ENCODE measurements around the gene NFATC1. TPM values are rescaled to one million over a fixed set of nuclear protein-coding genes. Genes with fewer than 3 reads are reported as not detected.
"Not testable (repeated sequence)": the region's sequence is repeated elsewhere in the genome, so short reads cannot be mapped to it uniquely, and the experiment has no call there.

NFATC1 gene
- polyA plus RNA-seq, 3 donors: 4.6 to 7.0 (median 5.2) TPM

DNA sequence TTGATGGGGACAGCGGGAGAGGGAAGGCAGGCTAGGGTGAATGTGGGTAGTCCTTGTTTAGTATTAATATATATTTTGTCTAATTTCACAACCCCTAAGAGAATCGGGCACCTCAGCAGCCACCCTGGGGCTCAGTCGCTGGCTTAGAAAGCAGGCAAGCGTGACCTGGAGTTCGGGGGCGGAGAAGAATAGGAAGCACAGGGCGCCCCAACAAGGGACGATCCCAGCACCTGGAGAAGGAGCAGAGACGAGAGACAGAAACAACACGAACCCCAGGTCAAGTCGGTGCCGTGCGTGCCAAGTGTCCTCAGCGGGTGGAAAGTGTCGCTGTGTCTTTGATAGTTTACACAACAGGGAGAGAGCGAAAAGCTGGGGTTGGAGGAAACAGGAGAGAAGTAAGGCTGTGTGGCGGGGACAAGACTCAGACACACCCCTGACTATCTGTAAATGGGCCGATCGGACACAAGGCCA lies 95.4 kb downstream of the NFATC1 start:
- DNase-seq (ENCODE audit: extremely low read depth in 1 of 11, low read depth in 9 of 11, low spot score in 4 of 11): no peak

DNA sequence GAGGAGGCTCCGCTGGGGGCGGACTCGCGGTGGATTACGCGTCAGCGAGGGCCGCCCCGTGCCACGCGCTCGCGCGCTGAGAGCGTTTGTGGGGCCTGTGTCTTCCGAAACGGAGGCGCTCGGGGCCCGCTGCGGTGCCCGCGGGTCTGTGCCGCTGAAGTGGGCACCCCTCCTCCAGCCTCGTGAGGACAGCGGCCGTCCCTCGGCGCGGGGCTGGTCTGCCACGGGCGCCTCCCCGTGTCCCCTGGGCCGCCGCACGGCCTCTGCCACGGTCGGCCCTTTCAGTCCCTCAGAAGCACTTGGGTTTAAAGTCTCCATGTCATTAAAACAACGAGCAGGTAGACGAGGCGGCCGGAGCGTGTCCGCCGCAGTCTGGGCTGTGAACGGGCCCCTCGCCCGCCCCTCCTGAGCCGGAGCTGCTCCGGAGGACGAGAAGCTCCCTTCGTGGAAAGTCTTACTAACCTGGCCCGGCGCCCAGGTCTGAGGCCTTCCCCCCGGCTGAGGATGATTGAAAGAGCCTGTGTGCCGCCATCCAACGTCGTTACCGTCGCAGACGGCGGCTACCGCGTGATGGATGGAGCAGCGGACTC lies 97.6 kb downstream of the NFATC1 start:
- no peak for DNase-seq (ENCODE audit: extremely low read depth in 1 of 11, low read depth in 9 of 11, low spot score in 4 of 11)

DNA sequence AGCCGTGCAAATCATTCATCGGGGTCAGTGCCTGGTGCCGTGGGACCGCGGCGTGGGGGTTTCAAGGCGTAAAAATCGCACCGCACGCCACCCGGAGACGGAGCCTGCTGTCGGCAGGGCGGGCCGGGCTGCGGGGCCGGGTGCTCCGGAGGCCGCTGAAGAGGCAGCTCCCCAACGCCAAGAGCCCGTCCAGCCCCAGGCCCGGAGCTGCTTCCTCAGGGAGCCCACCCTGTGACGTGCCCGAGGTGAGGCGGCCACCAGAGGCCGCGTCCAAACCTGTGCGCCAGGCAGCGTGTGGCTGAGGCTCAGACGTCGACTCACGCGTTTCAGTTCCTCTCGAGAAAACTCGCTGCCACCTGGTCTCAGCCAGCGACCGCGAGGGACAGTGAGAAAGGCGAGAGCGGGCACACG lies 98.1 kb downstream of the NFATC1 start:
- DNase-seq (ENCODE audit: extremely low read depth in 1 of 11, low read depth in 9 of 11, low spot score in 4 of 11): no peak

GRCh38 chr18:79494936-79495335 lies 99.2 kb downstream of the NFATC1 start:
- DNase-seq (ENCODE audit: extremely low read depth in 1 of 11, low read depth in 9 of 11, low spot score in 4 of 11): no peak

- DNase-seq (ENCODE audit: extremely low read depth in 1 of 11, low read depth in 9 of 11, low spot score in 4 of 11): no peak
Observed at GRCh38 chr18:79495591-79496071, 99.9 kb downstream of the NFATC1 start.

DNA sequence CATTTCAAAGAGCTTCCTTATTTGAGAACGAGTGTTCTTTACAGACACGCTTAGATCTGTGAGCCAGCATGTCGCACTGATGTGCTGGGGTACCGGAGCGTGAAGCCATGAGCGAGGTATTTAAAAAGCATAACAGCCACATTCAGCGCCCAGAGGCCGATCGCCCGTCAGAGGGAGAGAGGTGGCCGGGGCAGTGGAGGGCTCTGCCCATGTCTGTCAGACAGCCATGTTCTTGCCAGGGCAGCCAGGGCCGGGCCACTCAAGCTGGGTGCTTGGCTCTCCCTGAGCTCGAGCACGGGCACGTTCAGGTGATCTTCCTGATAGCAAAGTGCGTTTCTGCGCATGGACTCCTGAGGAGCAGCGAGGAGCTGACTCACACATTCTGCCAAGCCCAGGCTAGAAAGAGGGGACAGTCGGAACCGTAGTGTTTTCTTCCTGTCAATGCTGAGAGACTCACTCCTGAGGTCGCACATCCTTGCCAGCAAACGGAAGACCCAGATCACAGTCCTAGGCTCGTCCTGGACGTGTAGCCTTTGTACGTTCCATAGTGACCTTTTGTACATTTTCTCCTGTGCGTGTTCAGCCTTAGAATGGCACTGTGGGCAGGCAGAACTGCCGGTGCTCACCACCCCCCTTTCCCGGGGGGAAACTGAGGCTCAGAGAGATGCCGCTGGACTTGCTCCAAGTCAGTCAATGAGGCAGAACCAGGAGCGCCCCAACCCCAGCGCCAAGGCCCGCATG lies 100.7 kb downstream of the NFATC1 start:
- no peak for DNase-seq (ENCODE audit: extremely low read depth in 1 of 11, low read depth in 9 of 11, low spot score in 4 of 11)

DNA sequence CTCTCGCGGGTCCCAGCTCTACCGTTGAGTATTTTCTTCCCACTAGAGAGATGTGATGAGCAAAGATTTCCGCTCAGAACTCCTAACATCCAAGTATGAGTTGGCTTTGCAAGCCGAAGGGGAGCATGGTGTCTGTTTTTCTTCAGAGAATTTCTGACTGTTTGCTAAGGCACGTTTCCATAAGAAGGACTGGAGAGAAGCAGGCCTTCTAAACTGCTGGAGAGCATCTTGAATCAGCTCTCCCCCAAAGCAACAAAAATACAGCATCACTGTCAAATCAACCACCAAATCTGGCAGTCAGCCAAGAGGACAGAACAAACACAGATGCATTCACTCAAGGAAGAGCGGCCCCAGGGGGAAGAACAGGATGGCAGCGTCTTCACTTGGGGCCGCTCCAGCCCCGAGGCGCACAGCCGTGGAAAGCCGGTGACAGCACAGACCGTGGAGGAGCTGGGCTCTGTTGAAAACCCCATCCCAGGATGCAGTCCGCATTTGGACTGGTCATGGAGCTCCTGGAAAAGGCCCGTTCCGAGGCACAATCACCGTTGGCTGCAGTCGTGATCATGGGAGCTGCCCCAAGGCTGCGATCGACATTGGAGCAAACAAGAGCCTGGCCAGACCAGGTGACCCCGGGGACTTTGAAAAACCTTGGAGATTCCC lies 101.4 kb downstream of the NFATC1 start:
- peak in 4 of 11 donors; percentile 67 to 86 (median 74) for DNase-seq (ENCODE audit: extremely low read depth in 1 of 11, low read depth in 9 of 11, low spot score in 4 of 11)

GRCh38 chr18:79497638-79498081 lies 101.9 kb downstream of the NFATC1 start:
- no peak for DNase-seq (ENCODE audit: extremely low read depth in 1 of 11, low read depth in 9 of 11, low spot score in 4 of 11)

DNA sequence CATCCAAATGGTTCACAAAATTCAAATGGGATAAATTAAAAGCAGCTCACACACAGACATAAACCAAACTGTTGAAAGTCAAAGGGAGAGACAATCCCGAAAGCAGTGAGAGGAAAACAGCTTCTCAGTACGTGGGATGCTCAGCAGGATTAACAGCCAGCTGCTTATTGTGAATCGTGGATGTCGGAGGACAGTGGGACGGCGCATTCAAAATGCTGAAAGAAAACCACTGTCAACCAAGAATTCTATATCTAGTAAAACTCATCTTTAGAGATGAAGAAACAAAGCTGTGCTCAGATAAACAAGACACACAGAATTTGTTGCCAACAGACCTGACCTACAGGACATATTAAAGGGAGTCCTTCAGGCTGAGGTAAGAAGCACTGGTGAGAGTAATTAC lies 102.9 kb downstream of the NFATC1 start:
- DNase-seq (ENCODE audit: extremely low read depth in 1 of 11, low read depth in 9 of 11, low spot score in 4 of 11): no peak

GRCh38 chr18:79501006-79501405 lies 105.3 kb downstream of the NFATC1 start:
- no peak for DNase-seq (ENCODE audit: extremely low read depth in 1 of 11, low read depth in 9 of 11, low spot score in 4 of 11)

DNA sequence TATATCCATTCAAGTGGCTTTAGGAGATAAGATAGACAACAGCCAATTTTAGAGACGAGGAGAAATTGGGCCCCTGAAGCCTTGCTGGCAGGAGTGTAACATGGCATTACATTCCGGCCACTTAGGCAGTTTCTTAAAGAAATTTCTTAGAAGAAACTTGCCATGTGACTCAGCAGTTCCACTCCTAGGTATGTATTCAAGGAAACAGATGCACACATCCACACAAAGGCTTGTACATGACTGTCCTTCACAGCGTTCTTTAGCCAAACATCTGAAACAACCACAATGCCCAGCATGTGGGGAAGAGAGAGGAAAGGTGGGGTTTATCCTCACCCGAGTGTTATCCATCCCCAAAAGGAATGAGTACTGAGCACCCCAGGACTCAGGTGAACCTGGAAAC lies 107.1 kb downstream of the NFATC1 start:
- no peak for DNase-seq (ENCODE audit: extremely low read depth in 1 of 11, low read depth in 9 of 11, low spot score in 4 of 11)

DNA sequence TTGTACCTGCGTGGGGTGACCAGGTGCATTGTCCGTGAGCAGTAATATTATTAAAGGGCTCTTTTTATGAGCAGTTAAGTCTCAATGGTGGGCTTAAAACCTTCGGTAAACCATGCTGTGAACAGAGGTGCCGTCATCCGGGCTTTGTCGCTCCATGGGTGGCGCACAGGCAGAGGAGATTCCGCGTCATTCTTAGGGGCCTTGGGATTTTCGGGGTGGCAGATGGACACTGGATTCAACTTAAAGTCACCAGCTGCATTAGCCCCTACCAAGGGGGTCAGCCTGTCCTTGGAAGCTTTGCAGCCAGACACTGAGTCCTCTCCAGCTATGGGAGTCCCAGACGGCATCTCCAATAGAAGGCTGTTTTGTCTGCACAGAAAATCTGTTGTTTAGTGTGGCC lies 107.7 kb downstream of the NFATC1 start:
- DNase-seq (ENCODE audit: extremely low read depth in 1 of 11, low read depth in 9 of 11, low spot score in 4 of 11): no peak

DNA sequence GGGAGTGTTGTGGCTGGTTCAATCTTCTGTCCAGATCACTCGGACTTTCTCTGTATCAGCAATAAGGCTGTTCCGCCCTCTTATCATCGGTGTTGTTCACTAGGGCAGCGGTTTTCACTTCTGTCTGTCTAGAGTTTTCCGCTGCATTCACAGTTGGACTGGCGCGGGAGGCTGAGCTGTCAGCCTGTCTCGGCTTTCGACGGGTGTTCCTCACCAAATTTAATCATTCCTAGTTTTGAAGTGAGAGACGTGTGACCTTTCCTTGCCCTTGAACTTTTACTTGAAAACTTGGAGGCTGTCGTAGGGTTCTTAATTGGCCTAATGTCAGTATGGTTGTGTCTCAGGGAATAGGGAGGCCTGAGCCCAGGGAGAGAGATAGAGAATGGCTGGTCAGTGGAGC lies 108.3 kb downstream of the NFATC1 start:
- no peak for DNase-seq (ENCODE audit: extremely low read depth in 1 of 11, low read depth in 9 of 11, low spot score in 4 of 11)

DNA sequence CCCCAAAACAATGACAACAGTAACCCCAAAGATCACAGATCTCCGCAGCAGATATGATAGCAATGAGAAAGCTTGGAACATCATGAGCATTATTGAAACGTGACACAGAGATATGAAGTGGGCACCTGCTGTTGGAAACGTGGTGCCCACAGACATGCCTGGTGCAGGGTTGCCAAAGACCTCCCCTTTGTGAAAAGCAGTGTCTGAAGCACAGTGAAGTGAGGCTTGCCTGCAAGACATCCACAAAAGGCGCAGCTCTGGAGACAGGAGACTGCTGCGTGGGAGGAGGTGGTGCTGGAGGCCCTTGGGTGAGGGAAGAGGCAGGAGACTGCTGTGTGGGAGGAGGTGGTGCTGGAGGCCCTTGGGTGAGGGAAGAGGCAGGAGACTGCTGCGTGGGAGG lies 108.8 kb downstream of the NFATC1 start:
- DNase-seq (ENCODE audit: extremely low read depth in 1 of 11, low read depth in 9 of 11, low spot score in 4 of 11): not testable (repeated sequence)

DNA sequence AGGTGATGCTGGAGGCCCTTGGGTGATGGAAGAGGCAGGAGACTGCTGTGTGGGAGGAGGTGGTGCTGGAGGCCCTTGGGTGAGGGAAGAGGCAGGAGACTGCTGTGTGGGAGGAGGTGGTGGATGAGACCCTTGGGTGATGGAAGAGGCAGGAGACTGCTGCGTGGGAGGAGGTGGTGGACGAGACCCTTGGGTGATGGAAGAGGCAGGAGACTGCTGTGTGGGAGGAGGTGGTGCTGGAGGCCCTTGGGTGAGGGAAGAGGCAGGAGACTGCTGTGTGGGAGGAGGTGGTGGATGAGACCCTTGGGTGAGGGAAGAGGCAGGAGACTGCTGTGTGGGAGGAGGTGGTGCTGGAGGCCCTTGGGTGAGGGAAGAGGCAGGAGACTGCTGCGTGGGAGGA lies 109.7 kb downstream of the NFATC1 start:
- not testable (repeated sequence) for DNase-seq (ENCODE audit: extremely low read depth in 1 of 11, low read depth in 9 of 11, low spot score in 4 of 11)

GRCh38 chr18:79506191-79507075 lies 110.7 kb downstream of the NFATC1 start:
- DNase-seq (ENCODE audit: extremely low read depth in 1 of 11, low read depth in 9 of 11, low spot score in 4 of 11): no peak

GRCh38 chr18:79507076-79507545 lies 111.4 kb downstream of the NFATC1 start:
- no peak for DNase-seq (ENCODE audit: extremely low read depth in 1 of 11, low read depth in 9 of 11, low spot score in 4 of 11)

DNA sequence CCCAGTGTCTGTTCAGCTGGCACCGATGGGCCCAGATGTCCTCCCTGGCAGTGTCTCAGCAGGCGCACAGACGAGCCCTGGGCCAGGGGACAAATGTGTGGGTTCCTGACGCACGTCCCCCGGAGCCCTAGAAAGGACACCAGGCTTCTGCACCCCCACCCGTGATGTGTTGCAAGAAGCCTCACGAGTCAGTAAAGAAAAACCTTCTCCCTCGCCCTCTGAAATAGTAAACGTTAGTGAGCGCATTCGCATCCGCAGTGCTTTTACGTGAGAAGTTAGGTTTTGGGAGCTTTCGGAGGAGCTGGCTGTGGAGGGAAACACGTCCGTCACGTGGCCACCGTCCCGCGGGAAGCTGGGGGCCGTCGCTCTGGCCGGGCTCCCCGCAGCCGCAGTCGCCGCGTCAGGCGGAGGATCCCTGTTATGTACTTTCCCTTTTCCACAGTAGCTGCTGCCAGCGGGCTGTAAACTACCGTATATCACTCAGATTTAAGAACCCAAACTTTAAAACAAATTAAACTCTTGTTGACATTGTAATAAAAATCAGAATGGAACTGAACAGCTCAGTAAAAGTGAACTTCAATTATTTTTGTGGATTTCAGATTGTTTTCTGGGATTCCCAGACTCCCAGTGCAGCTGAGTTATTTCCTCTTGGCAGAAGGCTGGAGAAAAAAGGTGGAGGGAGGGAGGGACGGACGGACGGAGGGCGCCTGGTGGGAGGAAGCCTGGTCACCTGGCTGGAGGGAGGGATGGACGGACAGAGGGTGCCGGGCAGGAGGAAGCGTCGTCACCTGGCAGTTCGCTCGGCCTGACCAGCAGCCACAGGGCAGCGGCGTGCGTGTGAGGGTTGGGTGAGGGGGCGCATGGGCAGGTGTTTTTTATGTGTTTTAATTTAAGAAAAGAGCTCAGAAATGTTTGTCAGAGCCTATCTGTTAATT lies 112.1 kb downstream of the NFATC1 start:
- peak in 7 of 11 donors; percentile 69 to 84 (median 80) for DNase-seq (ENCODE audit: extremely low read depth in 1 of 11, low read depth in 9 of 11, low spot score in 4 of 11)

All from renal cortex interstitium (tissue), 11 donors.